ENCODE results near the gene LRRC4C.

DNA sequence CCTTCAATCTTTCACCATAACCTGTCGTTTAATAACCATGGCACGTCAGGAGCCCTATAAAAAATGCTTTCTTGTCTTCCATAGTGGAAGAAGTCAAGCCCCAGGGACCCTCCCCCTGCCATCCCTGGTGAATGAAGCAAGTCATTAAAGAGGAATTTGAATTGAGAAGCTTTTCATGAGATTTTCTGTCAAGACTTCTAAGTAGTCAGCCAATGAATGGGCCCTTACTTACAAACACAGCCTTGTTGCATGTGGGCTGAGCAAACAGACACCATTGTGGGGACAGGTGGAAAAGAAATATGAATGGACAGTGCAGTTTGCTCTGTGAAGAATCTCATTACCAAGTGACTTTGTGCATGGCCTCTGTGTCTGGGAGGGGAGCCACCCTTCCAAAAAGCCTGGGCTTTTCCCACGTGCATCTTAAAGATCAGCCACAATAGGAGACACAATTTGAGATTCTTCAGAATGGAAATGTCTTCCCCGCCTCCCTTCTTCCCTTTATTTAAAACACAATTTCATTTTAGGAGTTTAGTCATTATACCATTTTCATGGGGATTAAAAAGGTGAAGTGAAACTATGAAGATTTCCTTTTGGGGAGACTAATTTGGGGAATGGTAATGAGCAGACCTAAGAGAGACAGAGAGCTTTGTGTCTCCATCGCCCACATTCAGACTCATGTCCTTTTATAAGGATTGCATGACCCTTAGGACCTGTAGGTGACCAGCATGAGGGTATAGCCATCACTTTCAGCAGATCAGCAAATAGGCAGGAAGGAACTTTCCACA is 152.0 kb downstream of the LRRC4C start:
- TF ChIP-seq, protein P1, sequence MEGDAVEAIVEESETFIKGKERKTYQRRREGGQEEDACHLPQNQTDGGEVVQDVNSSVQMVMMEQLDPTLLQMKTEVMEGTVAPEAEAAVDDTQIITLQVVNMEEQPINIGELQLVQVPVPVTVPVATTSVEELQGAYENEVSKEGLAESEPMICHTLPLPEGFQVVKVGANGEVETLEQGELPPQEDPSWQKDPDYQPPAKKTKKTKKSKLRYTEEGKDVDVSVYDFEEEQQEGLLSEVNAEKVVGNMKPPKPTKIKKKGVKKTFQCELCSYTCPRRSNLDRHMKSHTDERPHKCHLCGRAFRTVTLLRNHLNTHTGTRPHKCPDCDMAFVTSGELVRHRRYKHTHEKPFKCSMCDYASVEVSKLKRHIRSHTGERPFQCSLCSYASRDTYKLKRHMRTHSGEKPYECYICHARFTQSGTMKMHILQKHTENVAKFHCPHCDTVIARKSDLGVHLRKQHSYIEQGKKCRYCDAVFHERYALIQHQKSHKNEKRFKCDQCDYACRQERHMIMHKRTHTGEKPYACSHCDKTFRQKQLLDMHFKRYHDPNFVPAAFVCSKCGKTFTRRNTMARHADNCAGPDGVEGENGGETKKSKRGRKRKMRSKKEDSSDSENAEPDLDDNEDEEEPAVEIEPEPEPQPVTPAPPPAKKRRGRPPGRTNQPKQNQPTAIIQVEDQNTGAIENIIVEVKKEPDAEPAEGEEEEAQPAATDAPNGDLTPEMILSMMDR (IDR thresholded peaks at IDR 0.05), result no peak
- no peak for TF ChIP-seq POLR2A (IDR thresholded peaks at IDR 0.05)
- TF ChIP-seq POLR2AphosphoS5 (IDR thresholded peaks at IDR 0.05), result no peak
